ENCODE results near the gene TRDN. TPM values are rescaled to one million over a fixed set of nuclear protein-coding genes. Genes with fewer than 3 reads are reported as not detected.

TRDN gene
- total RNA-seq, 1 donor from 2014 or later, result not detected

DNA sequence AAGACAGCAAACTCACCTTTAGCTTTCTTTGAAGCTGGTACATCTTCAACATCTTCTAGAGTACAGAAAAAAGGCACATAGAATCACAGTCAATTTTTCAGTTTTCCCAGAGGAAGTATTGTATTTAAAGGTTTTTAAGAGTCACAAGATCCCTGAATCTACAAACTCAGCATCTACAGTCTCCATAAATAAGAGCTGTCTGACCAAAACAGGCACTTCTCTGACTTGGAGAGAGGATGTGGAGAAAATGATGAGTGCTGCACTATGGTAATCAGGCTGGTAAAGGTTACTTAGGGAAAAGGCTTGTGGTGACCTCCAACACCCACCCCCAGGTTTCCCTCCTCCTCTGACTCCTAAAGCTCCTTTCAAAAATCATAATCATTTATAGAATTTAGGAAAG is 412.7 kb downstream of the TRDN start:
- H3K27me3 Mint-ChIP-seq (ENCODE audit: insufficient read depth), result no peaks in the 10 kb centered on the region
- no peaks in the 10 kb centered on the region for H3K9me3 Mint-ChIP-seq
- no peak for DNase-seq (ENCODE audit: low spot score)
- H3K36me3 Mint-ChIP-seq (ENCODE audit: low read depth), result no peaks in the 10 kb centered on the region
- no peak overlapping the region for H3K4me3 Mint-ChIP-seq
- no peaks in the 10 kb centered on the region for H3K4me1 Mint-ChIP-seq (ENCODE audit: low read depth)
- H3K27ac Mint-ChIP-seq, result no peak overlapping the region
- intact Hi-C loops (cut with micrococcal nuclease), result no loop called here

DNA sequence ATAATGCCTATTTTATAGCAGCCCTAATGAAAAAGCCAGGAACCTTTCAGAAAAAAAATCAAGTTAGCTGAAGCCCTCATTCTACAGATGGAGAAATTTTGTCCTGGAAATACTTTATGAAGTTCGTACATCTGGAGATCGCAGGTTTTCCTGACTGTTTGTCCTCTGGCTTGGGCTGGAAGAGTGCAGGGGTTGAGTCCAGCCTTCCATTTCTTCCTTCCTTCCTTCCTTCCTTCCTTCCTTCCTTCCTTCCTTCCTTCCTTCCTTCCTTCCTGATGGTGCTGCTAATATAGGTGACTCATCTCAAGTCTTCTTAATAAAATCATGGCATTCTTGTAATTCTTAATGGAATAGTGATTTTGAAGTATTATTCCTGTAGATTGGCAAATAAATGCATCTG is 413.3 kb downstream of the TRDN start:
- no peak for DNase-seq (ENCODE audit: low spot score)
- no peaks in the 10 kb centered on the region for H3K36me3 Mint-ChIP-seq (ENCODE audit: low read depth)
- H3K4me1 Mint-ChIP-seq (ENCODE audit: low read depth), result no peaks in the 10 kb centered on the region
- intact Hi-C loops (cut with micrococcal nuclease), result no loop called here
- H3K4me3 Mint-ChIP-seq, result no peak overlapping the region
- H3K9me3 Mint-ChIP-seq, result no peaks in the 10 kb centered on the region
- no peaks in the 10 kb centered on the region for H3K27me3 Mint-ChIP-seq (ENCODE audit: insufficient read depth)
- H3K27ac Mint-ChIP-seq, result no peak overlapping the region

DNA sequence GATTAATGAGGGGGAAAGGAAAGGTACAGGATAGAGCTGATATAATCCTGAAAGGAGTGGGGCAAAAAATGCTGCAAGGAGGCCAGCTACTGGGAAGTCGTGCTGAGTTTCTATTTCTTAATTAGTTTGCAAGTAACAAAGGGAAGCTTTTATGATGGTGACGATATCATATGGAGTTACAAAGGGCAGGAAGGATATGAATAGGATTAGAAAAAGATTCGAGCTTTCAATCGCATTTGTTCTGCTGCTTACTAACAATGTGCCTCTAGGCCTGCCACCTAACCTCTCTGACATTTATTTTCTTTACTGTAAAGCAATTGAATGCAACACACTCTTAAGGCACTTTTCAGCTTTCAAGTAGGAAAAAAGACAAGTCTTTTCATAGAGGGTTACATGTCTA is 421.5 kb downstream of the TRDN start:
- no peak overlapping the region for H3K4me3 Mint-ChIP-seq

DNA sequence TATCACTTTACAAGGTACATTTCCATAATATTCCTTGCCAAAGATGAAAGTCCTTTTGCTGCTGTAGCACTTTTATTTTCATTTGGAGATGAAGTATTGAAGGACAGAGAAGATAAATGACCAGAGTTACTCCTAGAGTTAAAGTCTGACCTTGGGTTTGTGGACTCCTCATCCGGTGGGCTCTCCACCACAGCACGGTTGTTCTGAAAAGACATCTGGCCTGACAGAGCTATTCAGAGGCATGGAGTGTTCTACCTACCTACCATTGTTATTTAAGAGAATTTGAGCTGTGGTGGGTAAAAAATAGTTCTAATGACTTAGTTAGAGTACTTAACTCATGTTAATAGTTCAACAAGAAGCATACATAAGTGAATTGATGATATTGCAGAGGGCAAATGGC is 422.3 kb downstream of the TRDN start:
- H3K27ac Mint-ChIP-seq, result no peak overlapping the region
- intact Hi-C loops (cut with micrococcal nuclease), result no loop called here
- H3K4me1 Mint-ChIP-seq (ENCODE audit: low read depth), result no peaks in the 10 kb centered on the region
- no peaks in the 10 kb centered on the region for H3K9me3 Mint-ChIP-seq
- H3K27me3 Mint-ChIP-seq (ENCODE audit: insufficient read depth), result no peaks in the 10 kb centered on the region
- no peak for DNase-seq (ENCODE audit: low spot score)
- no peaks in the 10 kb centered on the region for H3K36me3 Mint-ChIP-seq (ENCODE audit: low read depth)
- no peak overlapping the region for H3K4me3 Mint-ChIP-seq

More for the DNA sequence above, 421.5 kb downstream of the TRDN start:
- DNase-seq (ENCODE audit: low spot score), result no peak
- Mint-ChIP-seq H3K36me3 (ENCODE audit: low read depth) (no peaks in the 10 kb centered on the region), H3K9me3 (no peaks in the 10 kb centered on the region), H3K27me3 (ENCODE audit: insufficient read depth) (no peaks in the 10 kb centered on the region), H3K4me1 (ENCODE audit: low read depth) (no peaks in the 10 kb centered on the region), H3K27ac (no peak overlapping the region)
- intact Hi-C loops (cut with micrococcal nuclease), result no loop called here

- Mint-ChIP-seq H3K9me3 (no peaks in the 10 kb centered on the region), H3K4me1 (ENCODE audit: low read depth) (no peaks in the 10 kb centered on the region), H3K36me3 (ENCODE audit: low read depth) (no peaks in the 10 kb centered on the region), H3K4me3 (no peak overlapping the region), H3K27ac (no peak overlapping the region), H3K27me3 (ENCODE audit: insufficient read depth) (no peaks in the 10 kb centered on the region)
- intact Hi-C loops (cut with micrococcal nuclease), result no loop called here
- no peak for DNase-seq (ENCODE audit: low spot score)
Observed at GRCh38 chr6:123213921-123214320, 422.8 kb downstream of the TRDN start.

GRCh38 chr6:123211777-123212545 is 424.8 kb downstream of the TRDN start:
- intact Hi-C loops (cut with micrococcal nuclease), result no loop called here
- no peaks in the 10 kb centered on the region for H3K4me1 Mint-ChIP-seq (ENCODE audit: low read depth)
- H3K36me3 Mint-ChIP-seq (ENCODE audit: low read depth), result no peaks in the 10 kb centered on the region
- no peaks in the 10 kb centered on the region for H3K27me3 Mint-ChIP-seq (ENCODE audit: insufficient read depth)
- no peaks in the 10 kb centered on the region for H3K9me3 Mint-ChIP-seq
- no peak for DNase-seq (ENCODE audit: low spot score)
- H3K4me3 Mint-ChIP-seq, result no peak overlapping the region
- H3K27ac Mint-ChIP-seq, result no peak overlapping the region

- Mint-ChIP-seq H3K27me3 (ENCODE audit: insufficient read depth) (no peaks in the 10 kb centered on the region), H3K27ac (no peak overlapping the region), H3K4me3 (no peak overlapping the region), H3K9me3 (no peaks in the 10 kb centered on the region), H3K36me3 (ENCODE audit: low read depth) (no peaks in the 10 kb centered on the region), H3K4me1 (ENCODE audit: low read depth) (no peaks in the 10 kb centered on the region)
- intact Hi-C loops (cut with micrococcal nuclease), result no loop called here
- no peak for DNase-seq (ENCODE audit: low spot score)
Observed at GRCh38 chr6:123210645-123211044, 426.1 kb downstream of the TRDN start.

DNA sequence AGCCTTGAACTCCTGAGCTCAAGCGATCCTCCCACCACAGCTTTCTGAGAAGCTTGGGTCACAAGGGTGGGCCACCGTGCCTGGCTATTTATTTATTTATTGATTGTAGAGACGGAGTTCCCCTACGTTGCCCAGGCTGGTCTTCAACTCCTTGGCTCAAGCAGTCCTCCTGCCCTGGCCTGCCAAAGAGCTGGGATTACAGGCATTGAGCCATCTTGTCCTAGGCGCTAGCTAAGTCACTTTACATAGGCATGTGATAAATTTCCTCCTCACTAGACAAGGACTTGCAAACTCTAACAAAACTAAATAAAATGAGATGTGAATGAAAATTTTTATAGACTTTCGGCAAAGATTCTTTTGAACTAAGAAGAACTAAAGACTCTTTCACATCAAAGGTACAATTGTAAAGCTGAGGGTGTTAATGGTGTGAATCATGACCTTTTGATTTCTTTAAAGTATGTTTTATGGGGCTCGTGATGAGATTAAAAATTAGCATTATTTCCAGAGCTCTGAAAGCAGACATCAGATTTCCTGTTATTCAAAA is 428.7 kb downstream of the TRDN start:
- Mint-ChIP-seq H3K4me3 (no peak overlapping the region), H3K36me3 (ENCODE audit: low read depth) (no peaks in the 10 kb centered on the region), H3K4me1 (ENCODE audit: low read depth) (no peaks in the 10 kb centered on the region), H3K27ac (no peak overlapping the region), H3K9me3 (no peaks in the 10 kb centered on the region), H3K27me3 (ENCODE audit: insufficient read depth) (no peaks in the 10 kb centered on the region)
- intact Hi-C loops (cut with micrococcal nuclease), result no loop called here
- no peak for DNase-seq (ENCODE audit: low spot score)

DNA sequence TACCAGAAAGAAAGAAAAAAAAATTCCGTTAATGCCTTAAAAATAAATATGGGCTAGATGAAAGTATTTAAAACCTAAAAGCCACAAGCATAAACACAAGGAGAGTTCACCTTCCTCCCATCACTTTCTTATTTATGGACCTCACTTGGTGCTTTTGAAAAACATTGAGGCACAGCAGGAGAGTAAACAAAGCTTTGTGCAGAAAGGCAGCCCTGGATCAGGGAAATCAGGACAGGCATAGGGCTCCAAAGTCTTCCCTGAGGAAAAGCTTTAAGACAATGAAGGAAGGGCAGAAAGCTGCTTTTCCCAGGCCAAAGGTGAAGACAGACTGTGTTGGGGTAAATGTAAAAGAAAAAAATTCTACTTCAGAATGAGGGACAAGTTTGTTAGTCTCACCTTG is 432.8 kb downstream of the TRDN start:
- Mint-ChIP-seq H3K9me3 (peaks cover 7% of the 10 kb centered on the region), H3K27me3 (ENCODE audit: insufficient read depth) (no peaks in the 10 kb centered on the region), H3K36me3 (ENCODE audit: low read depth) (no peaks in the 10 kb centered on the region), H3K4me1 (ENCODE audit: low read depth) (no peaks in the 10 kb centered on the region), H3K27ac (no peak overlapping the region), H3K4me3 (no peak overlapping the region)
- DNase-seq (ENCODE audit: low spot score), result no peak
- intact Hi-C loops (cut with micrococcal nuclease), result no loop called here

DNA sequence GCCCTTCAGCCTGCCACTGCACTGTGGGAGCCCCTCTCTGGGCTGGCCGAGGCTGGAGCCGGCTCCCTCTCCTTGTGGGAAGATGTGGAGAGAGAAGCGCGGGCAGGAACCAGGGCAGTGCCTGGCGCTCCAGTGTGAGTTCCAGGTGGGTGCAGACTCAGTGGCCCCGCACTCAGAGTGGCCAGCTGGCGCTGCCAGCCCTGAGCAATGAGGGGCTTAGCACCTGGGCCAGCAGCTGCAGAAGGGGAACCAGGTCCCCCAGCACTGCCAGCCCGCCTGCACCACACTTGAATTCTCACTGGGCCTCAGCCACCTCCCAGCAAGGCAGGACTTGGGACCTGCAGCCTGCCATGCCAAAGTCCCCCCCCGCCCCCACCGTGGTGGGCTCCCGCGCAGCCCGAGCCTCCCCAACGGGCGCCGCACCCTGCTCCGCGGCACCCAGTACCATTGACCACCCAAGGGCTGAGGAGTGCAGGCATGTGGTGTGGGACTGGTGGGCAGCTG is 434.8 kb downstream of the TRDN start:
- intact Hi-C loops (cut with micrococcal nuclease), result no loop called here

DNA sequence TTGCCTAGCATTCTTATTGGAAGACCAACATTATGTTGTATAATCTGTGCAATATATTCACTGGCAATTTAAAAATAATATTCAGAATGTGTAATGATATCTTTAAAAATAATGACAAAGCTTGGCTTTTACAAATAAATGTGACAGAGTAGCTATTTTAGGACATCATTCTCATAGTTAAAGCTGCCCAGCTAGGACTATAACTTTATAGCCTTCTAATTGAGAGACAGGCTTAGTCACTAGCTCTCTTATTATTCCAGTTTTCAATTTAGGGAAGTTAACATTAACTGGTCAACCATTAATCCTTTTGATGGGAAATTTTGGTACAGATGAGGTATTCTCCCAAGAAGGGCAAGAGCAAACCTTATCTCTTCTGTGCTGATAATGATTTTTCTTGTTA is 443.5 kb downstream of the TRDN start:
- Mint-ChIP-seq H3K4me3 (no peak overlapping the region), H3K27me3 (ENCODE audit: insufficient read depth) (no peaks in the 10 kb centered on the region), H3K27ac (no peak overlapping the region), H3K36me3 (ENCODE audit: low read depth) (no peaks in the 10 kb centered on the region), H3K4me1 (ENCODE audit: low read depth) (no peaks in the 10 kb centered on the region), H3K9me3 (no peaks in the 10 kb centered on the region)
- no peak for DNase-seq (ENCODE audit: low spot score)
- intact Hi-C loops (cut with micrococcal nuclease), result no loop called here

More for the DNA sequence above, 434.8 kb downstream of the TRDN start:
- Mint-ChIP-seq H3K4me1 (ENCODE audit: low read depth) (no peaks in the 10 kb centered on the region), H3K4me3 (no peak overlapping the region), H3K27ac (no peak overlapping the region), H3K9me3 (peaks cover 7% of the 10 kb centered on the region), H3K27me3 (ENCODE audit: insufficient read depth) (no peaks in the 10 kb centered on the region), H3K36me3 (ENCODE audit: low read depth) (no peaks in the 10 kb centered on the region)
- DNase-seq (ENCODE audit: low spot score), result no peak

GRCh38 chr6:123189816-123190215 is 446.9 kb downstream of the TRDN start:
- no peaks in the 10 kb centered on the region for H3K4me1 Mint-ChIP-seq (ENCODE audit: low read depth)
- no peaks in the 10 kb centered on the region for H3K36me3 Mint-ChIP-seq (ENCODE audit: low read depth)
- H3K27me3 Mint-ChIP-seq (ENCODE audit: insufficient read depth), result no peaks in the 10 kb centered on the region
- no peak overlapping the region for H3K27ac Mint-ChIP-seq
- no peak overlapping the region for H3K4me3 Mint-ChIP-seq
- intact Hi-C loops (cut with micrococcal nuclease), result no loop called here
- H3K9me3 Mint-ChIP-seq, result peaks cover 4% of the 10 kb centered on the region
- DNase-seq (ENCODE audit: low spot score), result no peak

DNA sequence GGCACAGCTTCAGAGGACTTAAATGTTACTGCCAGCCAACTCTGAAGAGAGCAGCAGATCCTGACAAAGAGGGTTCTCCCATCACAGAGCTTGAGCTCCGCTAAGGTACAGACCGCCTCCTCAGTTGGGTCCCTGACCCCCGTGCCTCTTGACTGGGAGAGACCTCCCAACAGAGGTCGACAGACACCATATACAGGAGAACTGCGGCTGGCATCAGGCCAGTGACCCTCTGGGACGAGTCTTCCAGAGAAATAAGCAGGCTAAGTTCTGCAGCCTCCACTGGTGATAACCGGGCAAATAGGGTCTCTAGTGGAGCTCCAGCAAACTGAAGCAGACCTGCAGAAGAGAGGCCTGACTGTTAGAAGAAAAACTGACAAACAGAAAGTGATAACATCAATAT is 453.8 kb downstream of the TRDN start:
- no peak for DNase-seq (ENCODE audit: low spot score)
- Mint-ChIP-seq H3K4me3 (no peak overlapping the region), H3K36me3 (ENCODE audit: low read depth) (no peaks in the 10 kb centered on the region), H3K27ac (no peak overlapping the region), H3K9me3 (peaks cover 16% of the 10 kb centered on the region), H3K4me1 (ENCODE audit: low read depth) (no peaks in the 10 kb centered on the region), H3K27me3 (ENCODE audit: insufficient read depth) (no peaks in the 10 kb centered on the region)
- intact Hi-C loops (cut with micrococcal nuclease), result no loop called here

Data from activated T-helper 1 cell treated with anti-CD3 and anti-CD28 coated beads, Interleukin-12 subunit alpha, Interleukin-12 subunit beta, Interleukin-2, Interleukin-4 antibody, amounts not matched to agents 30 ng/mL and 10 ng/mL and 1 ng/mL, durations not matched to agents 14 hours and 24 hours and 36 hours (primary cell).